DOHH2 (cell line): ENCODE data around the gene NFATC2IP.
A peak's percentile ranks its signal among the peaks of the same experiment; 100 is the strongest.

Experiments used
- H3F3A ChIP-seq: fragments of 200-600 bp; sonication (generic), shearing (Covaris generic); 2 replicates; pipeline ENCODE4 v1.6.0; 2016; ENCODE audit warnings: antibody characterized with exemption, mild to moderate bottlenecking; ENCODE audit not compliant: control insufficient read depth, insufficient read depth
- H3K27ac ChIP-seq: fragments of 200-600 bp; sonication (generic); 2 replicates; pipeline ENCODE4 v1.5.1; 2014; ENCODE audit warnings: low read depth, mild to moderate bottlenecking, low read length, moderate library complexity
- H3K27me3 ChIP-seq: fragments of 200-600 bp; sonication (generic); 2 replicates; pipeline ENCODE4 v1.6.1; 2014; ENCODE audit warnings: mild to moderate bottlenecking, low read length, mixed read lengths; ENCODE audit not compliant: control insufficient read depth
- H3K36me3 ChIP-seq: fragments of 200-600 bp; sonication (generic); 2 replicates; pipeline ENCODE4 v1.6.1; 2014; ENCODE audit warnings: mild to moderate bottlenecking, low read length, moderate library complexity, mixed read lengths; ENCODE audit not compliant: control insufficient read depth
- H3K4me1 ChIP-seq: fragments of 200-600 bp; sonication (generic); 2 replicates; pipeline ENCODE4 v1.6.1; 2014; ENCODE audit warnings: mild to moderate bottlenecking, low read length, mixed read lengths; ENCODE audit not compliant: control insufficient read depth
- H3K4me2 ChIP-seq: fragments of 200-600 bp; sonication (generic); 2 replicates; pipeline ENCODE4 v1.6.0; 2014; ENCODE audit warnings: mild to moderate bottlenecking, low read length, moderate library complexity
- H3K4me3 ChIP-seq: fragments of 200-600 bp; sonication (generic); 2 replicates; pipeline ENCODE4 v1.5.1; 2014; ENCODE audit warnings: mild to moderate bottlenecking, low read length, mixed read lengths
- H3K79me2 ChIP-seq: fragments of 200-600 bp; sonication (generic); 2 replicates; pipeline ENCODE4 v1.6.1; 2014; ENCODE audit warnings: mild to moderate bottlenecking, low read length, mixed read lengths; ENCODE audit not compliant: control insufficient read depth
- H3K9me2 ChIP-seq: fragments of 200-600 bp; sonication (generic); replicated peaks from 2 replicates; pipeline ENCODE4 v1.6.1; 2014; ENCODE audit warnings: mild to moderate bottlenecking, low read length, mixed read lengths; ENCODE audit not compliant: control insufficient read depth
- H3K9me3 ChIP-seq: fragments of 200-600 bp; sonication (generic); 2 replicates; pipeline ENCODE4 v1.6.1; 2014; ENCODE audit warnings: antibody characterized with exemption, low read length, mixed read lengths; ENCODE audit not compliant: control insufficient read depth, insufficient read depth
- H4K20me1 ChIP-seq: fragments of 200-600 bp; sonication (generic); 2 replicates; pipeline ENCODE4 v1.6.0; 2014; ENCODE audit warnings: low read depth, mild to moderate bottlenecking, antibody characterized with exemption, low read length, moderate library complexity; ENCODE audit not compliant: control insufficient read depth, insufficient read depth
- EZH2phosphoT487 ChIP-seq: fragments of 200-600 bp; sonication (generic); IDR thresholded peaks from 2 replicates; pipeline ENCODE4 v1.6.1; 2017; ENCODE audit warnings: borderline replicate concordance, mild to moderate bottlenecking, antibody characterized with exemption, low read length, moderate library complexity, mixed read lengths
- TF ChIP-seq, protein P1 (sequence below): fragments of 200-600 bp; sonication (generic); IDR thresholded peaks from one replicate; pipeline ENCODE4 v1.5.1; 2014; ENCODE audit warnings: antibody characterized with exemption, mild to moderate bottlenecking, low read depth, low read length; ENCODE audit not compliant: poor library complexity, severe bottlenecking

NFATC2IP gene

DNA sequence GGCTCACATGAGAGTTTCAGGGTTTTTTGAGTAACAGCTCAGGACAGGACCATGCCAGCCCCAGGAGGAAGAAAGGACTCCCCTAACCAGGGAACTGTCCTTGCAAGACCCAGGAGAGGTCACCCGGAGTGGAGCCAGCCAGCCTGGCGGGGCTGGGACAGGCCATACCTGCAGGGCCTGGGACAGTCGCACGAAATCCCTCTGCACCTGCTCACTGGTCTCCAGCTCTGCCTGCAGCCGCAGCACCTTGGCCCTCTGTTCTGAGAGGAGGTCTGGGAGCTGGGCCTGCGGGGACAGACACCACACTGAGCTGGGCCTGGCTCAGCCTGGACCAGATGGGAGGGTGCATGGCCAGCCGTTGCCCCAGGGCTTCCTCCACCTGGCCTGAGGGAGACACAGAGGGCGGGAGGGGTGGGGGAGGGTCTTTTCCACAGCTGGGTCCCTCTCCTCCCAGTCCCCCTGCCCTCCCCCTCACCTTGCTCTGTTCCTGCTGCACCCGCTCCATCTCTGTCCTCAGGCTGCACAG, 45.4 kb upstream of the NFATC2IP start:
- H3K27ac ChIP-seq: no peak overlapping the region
- no peak overlapping the region for H3K4me2 ChIP-seq
- peaks cover 11% of the 10 kb centered on the region for H3K4me1 ChIP-seq

DNA sequence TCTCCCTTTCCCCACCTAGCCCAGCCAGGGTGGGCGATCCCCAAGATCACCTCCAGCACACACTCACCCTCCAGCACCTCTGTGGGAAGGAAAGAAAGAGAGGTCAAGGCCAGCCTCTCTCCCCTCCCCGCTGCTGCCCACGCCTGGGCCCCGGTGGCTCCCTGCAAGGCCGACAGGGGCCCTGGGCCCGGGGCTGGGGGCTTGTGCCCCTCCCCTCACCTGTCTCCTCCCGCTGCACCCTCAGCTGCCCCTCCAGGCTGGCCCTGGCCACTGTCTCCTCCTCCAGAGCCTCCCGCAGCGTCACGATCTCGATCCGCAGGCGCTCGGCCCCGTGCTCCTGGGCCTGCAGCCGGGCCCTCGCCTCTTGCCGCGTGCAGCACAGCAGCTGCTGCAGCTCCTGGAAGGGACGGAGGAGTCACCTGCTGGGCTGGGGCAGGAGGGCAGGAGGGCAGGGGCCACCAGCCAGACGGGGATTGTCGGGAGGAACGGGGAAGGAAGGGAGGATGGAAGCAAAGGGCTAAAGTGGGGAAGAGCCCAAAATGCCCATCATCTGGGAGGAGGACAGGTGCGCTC, 44.9 kb upstream of the NFATC2IP start:
- Histone ChIP-seq H3K27ac (no peak overlapping the region), H3K4me2 (no peak overlapping the region), H4K20me1 (no peaks in the 10 kb centered on the region), H3K4me1 (peaks cover 17% of the 10 kb centered on the region), H3K27me3 (no peaks in the 10 kb centered on the region), H3K79me2 (no peaks in the 10 kb centered on the region), H3F3A (peaks cover 3% of the 10 kb centered on the region), H3K36me3 (peaks cover 34% of the 10 kb centered on the region), H3K9me2 (no peaks in the 10 kb centered on the region), H3K9me3 (no peaks in the 10 kb centered on the region), H3K4me3 (no peak overlapping the region)
- TF ChIP-seq, protein P1, sequence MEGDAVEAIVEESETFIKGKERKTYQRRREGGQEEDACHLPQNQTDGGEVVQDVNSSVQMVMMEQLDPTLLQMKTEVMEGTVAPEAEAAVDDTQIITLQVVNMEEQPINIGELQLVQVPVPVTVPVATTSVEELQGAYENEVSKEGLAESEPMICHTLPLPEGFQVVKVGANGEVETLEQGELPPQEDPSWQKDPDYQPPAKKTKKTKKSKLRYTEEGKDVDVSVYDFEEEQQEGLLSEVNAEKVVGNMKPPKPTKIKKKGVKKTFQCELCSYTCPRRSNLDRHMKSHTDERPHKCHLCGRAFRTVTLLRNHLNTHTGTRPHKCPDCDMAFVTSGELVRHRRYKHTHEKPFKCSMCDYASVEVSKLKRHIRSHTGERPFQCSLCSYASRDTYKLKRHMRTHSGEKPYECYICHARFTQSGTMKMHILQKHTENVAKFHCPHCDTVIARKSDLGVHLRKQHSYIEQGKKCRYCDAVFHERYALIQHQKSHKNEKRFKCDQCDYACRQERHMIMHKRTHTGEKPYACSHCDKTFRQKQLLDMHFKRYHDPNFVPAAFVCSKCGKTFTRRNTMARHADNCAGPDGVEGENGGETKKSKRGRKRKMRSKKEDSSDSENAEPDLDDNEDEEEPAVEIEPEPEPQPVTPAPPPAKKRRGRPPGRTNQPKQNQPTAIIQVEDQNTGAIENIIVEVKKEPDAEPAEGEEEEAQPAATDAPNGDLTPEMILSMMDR: no peak
- no peak for TF ChIP-seq EZH2phosphoT487

More for the DNA sequence above, 45.4 kb upstream of the NFATC2IP start:
- Histone ChIP-seq H3F3A (peaks cover under 1% of the 10 kb centered on the region), H3K36me3 (peaks cover 28% of the 10 kb centered on the region), H3K27me3 (no peaks in the 10 kb centered on the region), H3K79me2 (no peaks in the 10 kb centered on the region), H3K4me3 (no peak overlapping the region), H3K9me2 (no peaks in the 10 kb centered on the region), H4K20me1 (no peaks in the 10 kb centered on the region), H3K9me3 (no peaks in the 10 kb centered on the region)
- no peak for TF ChIP-seq EZH2phosphoT487
- TF ChIP-seq, protein P1: no peak

DNA sequence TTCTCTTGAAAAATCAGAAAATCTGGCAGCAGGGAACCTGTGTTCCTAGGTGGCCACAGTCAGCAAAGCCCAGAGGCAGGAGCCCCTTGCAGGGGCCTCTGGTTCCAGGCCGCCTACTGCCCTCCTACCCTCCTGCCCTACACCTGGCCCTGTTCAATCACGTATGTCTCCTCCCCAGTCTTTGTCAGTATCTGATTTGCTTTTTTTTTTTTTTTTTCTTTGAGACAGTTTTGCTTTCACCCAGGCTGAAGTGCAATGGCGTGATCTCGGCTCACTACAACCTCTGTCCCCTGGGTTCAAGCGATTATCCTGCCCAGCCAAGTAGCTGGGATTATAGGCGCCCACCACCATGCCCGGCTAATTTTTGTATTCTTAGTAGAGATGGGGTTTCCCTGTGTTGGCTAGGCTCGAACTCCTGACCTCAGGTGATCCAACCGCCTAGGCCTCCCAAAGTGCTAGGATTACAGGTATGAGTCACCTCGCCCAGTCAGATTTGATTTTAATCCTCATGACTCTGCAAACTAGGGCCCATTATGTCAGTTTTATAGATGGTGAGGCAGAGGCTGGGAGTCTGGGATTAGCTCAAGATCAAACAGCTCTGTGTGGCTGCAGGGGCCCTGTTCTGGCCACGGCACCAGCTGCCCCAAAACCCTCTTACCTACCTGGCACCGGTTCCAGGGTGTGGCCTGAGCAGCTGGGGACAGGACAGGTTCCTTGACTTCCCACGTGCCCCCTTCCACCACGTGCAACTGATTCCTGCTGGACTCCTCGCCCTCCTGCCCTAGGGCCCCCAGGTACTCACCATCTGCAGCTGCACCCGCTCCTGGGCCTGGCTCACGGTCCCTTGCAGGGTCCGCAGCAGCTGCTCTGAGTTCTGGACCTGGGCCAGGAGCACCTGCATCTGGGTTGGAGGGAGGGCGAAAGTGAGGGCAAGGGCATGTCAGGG, 40.4 kb upstream of the NFATC2IP start:
- Histone ChIP-seq H3K9me3 (no peaks in the 10 kb centered on the region), H3K9me2 (no peaks in the 10 kb centered on the region), H4K20me1 (no peaks in the 10 kb centered on the region), H3K4me3 (peak overlapping the region; percentile 50), H3K4me2 (peak overlapping the region; percentile 63), H3K27ac (peak overlapping the region; percentile 83), H3F3A (peaks cover 3% of the 10 kb centered on the region), H3K36me3 (peaks cover 65% of the 10 kb centered on the region), H3K4me1 (peaks cover 39% of the 10 kb centered on the region), H3K27me3 (no peaks in the 10 kb centered on the region), H3K79me2 (no peaks in the 10 kb centered on the region)
- no peak for TF ChIP-seq EZH2phosphoT487
- TF ChIP-seq, protein P1: no peak
